K562 treated with DMSO at 1 percent for 48 hours (cell line): ENCODE measurements around the gene NDC1. TPM values are rescaled to one million over a fixed set of nuclear protein-coding genes. Genes with fewer than 3 reads are reported as not detected.

ENCODE experiments used
- total RNA-seq: library from RNA; unstranded; fragments of 300-600 nt; gene quantifications from 2 replicates; pipeline ENCODE4 v1.2.3, GENCODE V29; 2022; ENCODE audit warnings: low replicate concordance; ENCODE audit errors: extremely low read depth

Gene NDC1
- total RNA-seq: not detected in 2 replicates

GRCh38 chr1:53837924-53838653 lies at the start of gene NDC1:
Gene NDC1 (minus strand): TSS chr1:53838296. CDS start chr1:53838261, 35 bp downstream.

GRCh38 chr1:53739109-53739681 lies 98.9 kb downstream of the NDC1 start, which contains the start of gene GLIS1:
Gene GLIS1 (minus strand): TSS chr1:53739164. CDS start chr1:53738064, 1,100 bp downstream.

Other genes with a start within 250 kb of the NDC1 start
- gene GLIS1, start 99.1 kb downstream of the NDC1 start, total RNA-seq: not detected in 2 replicates
- gene YIPF1, start 51.5 kb upstream of the NDC1 start, total RNA-seq: not detected in 2 replicates
- gene DIO1, start 55.9 kb upstream of the NDC1 start, total RNA-seq: not detected in 2 replicates
- gene IFT25, start 107.4 kb upstream of the NDC1 start, total RNA-seq: not detected in 2 replicates
- gene LRRC42, start 108.1 kb upstream of the NDC1 start, total RNA-seq: not detected in 2 replicates
- not detected in 2 replicates for gene LDLRAD1, start 179.9 kb upstream of the NDC1 start, total RNA-seq
- 1,127 TPM in 1 of 2 replicates, not detected in the other for gene TMEM59, start 214.9 kb upstream of the NDC1 start, total RNA-seq
- gene TCEANC2, start 215.3 kb upstream of the NDC1 start, total RNA-seq: not detected in 2 replicates